Measurements from ENCODE around the gene RTP2.
A peak's percentile ranks its signal among the peaks of the same experiment; 100 is the strongest.
"Not testable (repeated sequence)": the region's sequence is repeated elsewhere in the genome, so short reads cannot be mapped to it uniquely, and the experiment has no call there.

RTP2 gene

GRCh38 chr3:187713504-187713903, 11.1 kb upstream of the RTP2 start:
- peak; percentile 51 for DNase-seq (ENCODE audit: low spot score)

- no peak for DNase-seq (ENCODE audit: low spot score)
Observed at GRCh38 chr3:187709155-187709554, 6.8 kb upstream of the RTP2 start.

- DNase-seq (ENCODE audit: low spot score): no peak
Observed at GRCh38 chr3:187708696-187709095, 6.3 kb upstream of the RTP2 start.

- DNase-seq (ENCODE audit: low spot score): no peak
Observed at GRCh38 chr3:187706971-187707370, 4.6 kb upstream of the RTP2 start.

GRCh38 chr3:187705164-187705563, 2.8 kb upstream of the RTP2 start:
- DNase-seq (ENCODE audit: low spot score): no peak

- DNase-seq (ENCODE audit: low spot score): no peak
Observed at GRCh38 chr3:187700249-187700648, 2.1 kb downstream of the RTP2 start.

GRCh38 chr3:187698499-187699399, 3.6 kb downstream of the RTP2 start:
- DNase-seq (ENCODE audit: low spot score): no peak

- DNase-seq (ENCODE audit: low spot score): no peak
Observed at GRCh38 chr3:187696021-187696420, 6.3 kb downstream of the RTP2 start.

GRCh38 chr3:187695449-187695848, 6.9 kb downstream of the RTP2 start:
- no peak for DNase-seq (ENCODE audit: low spot score)

GRCh38 chr3:187694801-187695200, 7.6 kb downstream of the RTP2 start:
- no peak for DNase-seq (ENCODE audit: low spot score)

GRCh38 chr3:187693431-187693830, 8.9 kb downstream of the RTP2 start:
- DNase-seq (ENCODE audit: low spot score): no peak

- no peak for DNase-seq (ENCODE audit: low spot score)
Observed at GRCh38 chr3:187689984-187690383, 12.4 kb downstream of the RTP2 start.

GRCh38 chr3:187686621-187687273, 15.6 kb downstream of the RTP2 start:
- no peak for DNase-seq (ENCODE audit: low spot score)

GRCh38 chr3:187685948-187686347, 16.4 kb downstream of the RTP2 start:
- DNase-seq (ENCODE audit: low spot score): no peak

- no peak for DNase-seq (ENCODE audit: low spot score)
Observed at GRCh38 chr3:187684880-187685279, 17.5 kb downstream of the RTP2 start.

- DNase-seq (ENCODE audit: low spot score): no peak
Observed at GRCh38 chr3:187684444-187684843, 17.9 kb downstream of the RTP2 start.

GRCh38 chr3:187681756-187682155, 20.6 kb downstream of the RTP2 start:
- not testable (repeated sequence) for DNase-seq (ENCODE audit: low spot score)

- DNase-seq (ENCODE audit: low spot score): peak; percentile 58
Observed at GRCh38 chr3:187679638-187680396, 22.5 kb downstream of the RTP2 start.

GRCh38 chr3:187678726-187679268, 23.6 kb downstream of the RTP2 start:
- DNase-seq (ENCODE audit: low spot score): no peak

- DNase-seq (ENCODE audit: low spot score): no peak
Observed at GRCh38 chr3:187677604-187678003, 24.8 kb downstream of the RTP2 start.

- no peak for DNase-seq (ENCODE audit: low spot score)
Observed at GRCh38 chr3:187673012-187673411, 29.3 kb downstream of the RTP2 start.

All from hematopoietic multipotent progenitor cell treated with erythropoietin and hydrocortisone succinate and interleukin-3 and kit ligand, for 15 days (in vitro differentiated cells).